NCI-H128 (cell line): ENCODE measurements around the gene ARHGEF38.

Experiments used
- DNase-seq: peaks from one replicate; lab custom pipeline; 2025; ENCODE audit not compliant: unreplicated experiment; lab: John Stamatoyannopoulos, UW

Gene ARHGEF38

GRCh38 chr4:105551965-105552746 is at the start of gene ARHGEF38:
TSS of gene ARHGEF38 (plus strand) at chr4:105552620. CDS start at chr4:105552766, 146 bp downstream.
- DNase-seq = peak; percentile 24

GRCh38 chr4:105503484-105503883 is 48.9 kb upstream of the ARHGEF38 start:
- no peak for DNase-seq

- no peak for DNase-seq
These were observed 47.7 kb upstream of the ARHGEF38 start for GRCh38 chr4:105504744-105505143.

GRCh38 chr4:105509291-105509690 is 43.1 kb upstream of the ARHGEF38 start:
- DNase-seq = no peak

GRCh38 chr4:105509714-105510113 is 42.7 kb upstream of the ARHGEF38 start:
- no peak for DNase-seq

GRCh38 chr4:105510245-105510644 is 42.2 kb upstream of the ARHGEF38 start:
- no peak for DNase-seq

GRCh38 chr4:105520819-105521790 is 31.3 kb upstream of the ARHGEF38 start:
- no peak for DNase-seq

GRCh38 chr4:105526656-105527055 is 25.8 kb upstream of the ARHGEF38 start:
- DNase-seq = no peak

GRCh38 chr4:105527081-105527480 is 25.3 kb upstream of the ARHGEF38 start:
- no peak for DNase-seq

- no peak for DNase-seq
These were observed 15.8 kb upstream of the ARHGEF38 start for GRCh38 chr4:105536601-105537000.

GRCh38 chr4:105541420-105541819 is 11.0 kb upstream of the ARHGEF38 start:
- DNase-seq = no peak

- no peak for DNase-seq
These were observed 10.4 kb upstream of the ARHGEF38 start for GRCh38 chr4:105542039-105542438.

- no peak for DNase-seq
These were observed 9.1 kb upstream of the ARHGEF38 start for GRCh38 chr4:105543346-105543745.

GRCh38 chr4:105543881-105544280 is 8.5 kb upstream of the ARHGEF38 start:
- no peak for DNase-seq

GRCh38 chr4:105544520-105545286 is 7.7 kb upstream of the ARHGEF38 start:
- DNase-seq = no peak

GRCh38 chr4:105546086-105546485 is 6.3 kb upstream of the ARHGEF38 start:
- DNase-seq = no peak

GRCh38 chr4:105547769-105548168 is 4.7 kb upstream of the ARHGEF38 start:
- DNase-seq = no peak

- no peak for DNase-seq
These were observed 3.9 kb upstream of the ARHGEF38 start for GRCh38 chr4:105548483-105548882.

GRCh38 chr4:105550641-105551040 is 1.8 kb upstream of the ARHGEF38 start:
- DNase-seq = no peak

- no peak for DNase-seq
These were observed 3.0 kb downstream of the ARHGEF38 start for GRCh38 chr4:105555409-105555808.

- DNase-seq = no peak
These were observed 3.8 kb downstream of the ARHGEF38 start for GRCh38 chr4:105556206-105556605.
